Neural cell (in vitro differentiated cells): Measurements from ENCODE around the gene TMEM187.

Experiments used
- CTCF ChIP-seq: fragments of 450-650 bp; IDR thresholded peaks from 2 replicates; pipeline ENCODE4 v1.5.1; 2014; ENCODE audit warnings: antibody characterized with exemption, mild to moderate bottlenecking, moderate library complexity; ENCODE audit not compliant: poor library complexity, severe bottlenecking
- POLR2AphosphoS5 ChIP-seq: IDR thresholded peaks from 2 replicates; pipeline ENCODE4 v1.6.1; 2012
- RAD21 ChIP-seq: fragments of 450-650 bp; conservative IDR thresholded peaks from 2 replicates; pipeline ENCODE4 v1.6.1; 2014; ENCODE audit warnings: antibody characterized with exemption, mild to moderate bottlenecking, moderate library complexity
- TAF1 ChIP-seq: IDR thresholded peaks from 2 replicates; pipeline ENCODE4 v1.6.1; 2012; ENCODE audit warnings: low read depth

GRCh38 chrX:153967536-153968224, 4.9 kb upstream of the TMEM187 start:
- TF ChIP-seq CTCF (no peak), RAD21 (no peak), POLR2AphosphoS5 (no peak), TAF1 (no peak)
